Fibroblast of lung (primary cell): ENCODE results near the gene BCL6. TPM values are rescaled to one million over a fixed set of nuclear protein-coding genes. Genes with fewer than 3 reads are reported as not detected.

Experiments used
- DNase-seq, 2 donors: peaks; one replicate each; pipeline versions ENCODE4 v3.0.0 to v3.0.0-alpha.2; 2010; ENCODE audit warnings: low read depth in 2 of 2
- H2AFZ ChIP-seq: 2 replicates; pipeline ENCODE4 v1.5.1; 2012; ENCODE audit warnings: low read length, control low read depth, inconsistent platforms
- H3K27ac ChIP-seq: 2 replicates; pipeline ENCODE4 v1.5.1; 2011; ENCODE audit warnings: low read length, control low read depth; ENCODE audit not compliant: insufficient read depth
- H3K27me3 ChIP-seq: 2 replicates; pipeline ENCODE4 v1.5.1; 2011; ENCODE audit warnings: mild to moderate bottlenecking, low read length; ENCODE audit not compliant: control insufficient read depth, insufficient read depth
- H3K36me3 ChIP-seq: 2 replicates; pipeline ENCODE4 v1.5.1; 2011; ENCODE audit warnings: low read length; ENCODE audit not compliant: control insufficient read depth, insufficient read depth
- H3K4me1 ChIP-seq: 2 replicates; pipeline ENCODE4 v1.5.1; 2011; ENCODE audit warnings: low read length; ENCODE audit not compliant: control insufficient read depth, insufficient read depth; ENCODE audit errors: extremely low read depth
- H3K4me2 ChIP-seq: 2 replicates; pipeline ENCODE4 v1.5.1; 2011; ENCODE audit warnings: low read length, control low read depth; ENCODE audit not compliant: insufficient read depth; ENCODE audit errors: extremely low read depth
- H3K4me3 ChIP-seq, 4 experiments: fragments of 200-600 bp in 1 of 4; sonication (generic) in 1 of 4; replicated peaks in 1 of 4; 2 replicates each; pipeline ENCODE4 v1.5.1; 2011 to 2016; ENCODE audit warnings: low read length in 4 of 4, low read depth in 3 of 4, mild to moderate bottlenecking in 3 of 4, control low read depth in 2 of 4, inconsistent platforms in 1 of 4, mixed read lengths in 1 of 4; ENCODE audit not compliant: insufficient read depth in 1 of 4; ENCODE audit errors: control extremely low read depth in 1 of 4
- H3K79me2 ChIP-seq: 2 replicates; pipeline ENCODE4 v1.5.1; 2012; ENCODE audit warnings: mild to moderate bottlenecking, low read length, inconsistent platforms; ENCODE audit not compliant: control insufficient read depth, insufficient read depth
- H3K9ac ChIP-seq: 2 replicates; pipeline ENCODE4 v1.5.1; 2011; ENCODE audit warnings: mild to moderate bottlenecking, low read length, control low read depth; ENCODE audit not compliant: insufficient read depth
- H3K9me3 ChIP-seq: 2 replicates; pipeline ENCODE4 v1.5.1; 2012; ENCODE audit warnings: low read depth, low read length; ENCODE audit not compliant: control insufficient read depth, insufficient read depth
- H4K20me1 ChIP-seq: 2 replicates; pipeline ENCODE4 v1.5.1; 2011; ENCODE audit warnings: low read length; ENCODE audit not compliant: control insufficient read depth, insufficient read depth; ENCODE audit errors: extremely low read depth
- CTCF ChIP-seq, 2 donors: IDR thresholded peaks in 1 of 2; conservative IDR thresholded peaks in 1 of 2; 1 replicate in 1 of 2; 2 replicates in 1 of 2; pipeline ENCODE4 v1.5.1; 2011 to 2012; ENCODE audit warnings: low read length in 2 of 2, control low read depth in 1 of 2, inconsistent platforms in 1 of 2, low read depth in 1 of 2, mild to moderate bottlenecking in 1 of 2
- EZH2 ChIP-seq: IDR thresholded peaks from 2 replicates; pipeline ENCODE4 v1.5.1; 2012; ENCODE audit warnings: low read length, control low read depth, mild to moderate bottlenecking; ENCODE audit errors: missing control alignments
- polyA plus RNA-seq, 2 donors: library from polyadenylated mRNA; depleted of rRNA in 1 of 2; stranded (reverse) in 1 of 2; unstranded in 1 of 2; fragments of >200 nt; gene quantifications; 2 replicates each; pipeline ENCODE4 v1.2.1, GENCODE V29; 2011 to 2012; ENCODE audit warnings: missing spikeins in 1 of 2
- total RNA-seq: library from RNA; depleted of rRNA; stranded (reverse); fragments of >200 nt; gene quantifications from 2 replicates; pipeline ENCODE4 v1.2.1, GENCODE V29; 2014

The BCL6 gene
- total and polyA plus RNA-seq, 2 donors (not counting 1 experiment from before 2014, with no cell fraction given): 12.7 to 46.6 TPM

DNA sequence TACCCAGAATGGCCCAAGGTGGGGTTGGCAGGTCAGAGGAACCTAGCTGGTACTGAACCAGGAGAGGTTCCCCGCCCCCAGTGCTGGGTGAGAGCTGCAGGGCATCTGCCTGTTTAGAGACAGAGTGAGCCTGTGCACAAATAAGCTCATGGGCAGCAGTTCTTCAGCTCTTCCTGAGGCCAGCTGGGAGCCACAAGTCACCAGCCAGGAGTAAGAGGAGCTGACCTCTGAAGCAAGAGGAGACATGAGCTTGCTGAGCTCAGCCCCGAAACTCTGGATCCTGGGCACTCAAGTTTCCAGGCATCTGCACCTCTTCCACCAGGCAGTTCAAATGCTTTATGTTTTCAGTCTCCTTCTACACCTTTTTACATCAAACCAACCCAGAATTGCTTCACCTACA lies 45.0 kb downstream of the BCL6 start:
- H3K27me3 ChIP-seq: peaks cover 4% of the 10 kb centered on the region
- H3K36me3 ChIP-seq: no peaks in the 10 kb centered on the region
- H3K27ac ChIP-seq: no peak overlapping the region
- H3K4me1 ChIP-seq: peaks cover 4% of the 10 kb centered on the region
- H4K20me1 ChIP-seq: no peaks in the 10 kb centered on the region
- no peak overlapping the region for H3K9ac ChIP-seq
- H2AFZ ChIP-seq: no peak overlapping the region
- no peaks in the 10 kb centered on the region for H3K9me3 ChIP-seq
- DNase-seq: no peak
- no peak overlapping the region for H3K4me3 ChIP-seq
- no peak overlapping the region for H3K4me2 ChIP-seq
- TF ChIP-seq EZH2: no peak
- TF ChIP-seq CTCF (conservative IDR thresholded peaks at IDR 0.05 in 1 of 2, IDR thresholded peaks at IDR 0.05 in 1 of 2; ENCODE audit: low read depth in 1 of 2, low read length in 2 of 2): no peak
- no peaks in the 10 kb centered on the region for H3K79me2 ChIP-seq

DNA sequence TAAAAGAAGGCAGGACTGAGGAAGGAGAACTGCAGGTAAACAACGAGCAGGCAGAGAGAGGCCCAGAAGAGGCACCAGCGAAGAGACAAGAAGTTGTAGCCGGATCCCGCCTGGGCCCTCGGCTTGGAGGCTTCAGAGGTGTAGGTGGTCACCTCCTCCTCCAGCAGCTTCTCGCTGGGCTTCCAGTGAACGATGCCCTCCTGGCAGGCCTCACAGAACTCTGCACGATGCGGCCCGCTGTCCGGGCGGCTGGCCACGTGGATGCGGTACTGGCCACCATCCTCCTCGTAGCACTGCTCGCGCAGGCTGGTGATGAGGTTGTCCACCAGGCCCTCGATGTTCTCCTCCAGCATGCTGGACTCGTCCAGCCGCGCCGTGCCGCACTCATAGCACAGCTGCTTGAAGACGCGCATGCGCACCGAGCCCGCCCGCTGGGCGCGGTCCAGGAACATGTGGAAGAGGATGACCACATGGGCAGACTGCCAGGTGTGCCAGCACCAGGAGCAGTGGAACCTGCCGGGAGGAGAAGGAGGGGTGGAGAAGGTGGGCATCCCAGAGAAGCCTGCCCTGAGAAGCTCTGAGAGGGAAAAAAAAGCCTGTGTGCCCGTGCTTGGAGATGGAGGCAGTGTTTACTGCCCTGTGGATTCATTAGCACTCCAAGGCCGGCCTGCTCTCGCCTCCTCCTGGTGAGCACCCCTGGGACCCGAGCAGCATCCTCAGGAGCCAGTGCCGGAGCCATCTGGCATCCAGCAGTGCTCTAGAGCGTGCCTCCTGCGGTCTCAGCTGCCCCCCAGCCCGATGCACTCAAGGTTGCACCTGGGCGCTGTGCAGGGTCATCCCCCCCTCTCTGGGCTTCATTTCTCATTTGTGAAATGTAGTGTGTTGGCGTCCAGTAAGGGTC lies 46.5 kb downstream of the BCL6 start:
- peaks cover 4% of the 10 kb centered on the region for H3K4me1 ChIP-seq
- H2AFZ ChIP-seq: no peak overlapping the region
- H3K9me3 ChIP-seq: no peaks in the 10 kb centered on the region
- H4K20me1 ChIP-seq: no peaks in the 10 kb centered on the region
- no peak for DNase-seq
- H3K27me3 ChIP-seq: peaks cover 4% of the 10 kb centered on the region
- H3K4me2 ChIP-seq: no peak overlapping the region
- no peak overlapping the region for H3K27ac ChIP-seq
- H3K9ac ChIP-seq: no peak overlapping the region
- no peaks in the 10 kb centered on the region for H3K36me3 ChIP-seq
- H3K79me2 ChIP-seq: no peaks in the 10 kb centered on the region
- H3K4me3 ChIP-seq: no peak overlapping the region
- TF ChIP-seq EZH2 (no peak), CTCF (conservative IDR thresholded peaks at IDR 0.05 in 1 of 2, IDR thresholded peaks at IDR 0.05 in 1 of 2; ENCODE audit: low read depth in 1 of 2, low read length in 2 of 2) (no peak)

DNA sequence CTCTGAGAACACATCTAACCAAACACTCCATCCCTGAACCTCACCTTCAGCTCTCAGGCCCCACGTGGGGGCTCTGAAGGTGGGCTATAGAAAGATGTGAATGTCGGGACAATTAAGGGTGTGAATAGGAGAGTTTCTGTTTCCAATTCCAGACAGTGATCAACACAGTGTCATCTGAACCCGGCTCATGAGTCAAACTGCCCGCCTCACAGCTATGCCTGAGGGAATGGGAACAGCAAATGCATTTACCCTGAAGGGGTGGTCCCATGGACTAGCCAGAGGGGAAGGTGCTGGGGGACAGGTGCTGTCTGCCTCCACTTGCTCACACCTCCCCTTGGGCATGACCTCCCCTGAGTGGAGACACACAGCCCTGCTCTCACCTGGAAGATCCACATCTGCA lies 49.2 kb downstream of the BCL6 start:
- no peak overlapping the region for H3K4me3 ChIP-seq
- H3K9me3 ChIP-seq: no peaks in the 10 kb centered on the region
- H3K27me3 ChIP-seq: peaks cover 6% of the 10 kb centered on the region
- no peak overlapping the region for H3K4me2 ChIP-seq
- no peak overlapping the region for H3K27ac ChIP-seq
- peaks cover 4% of the 10 kb centered on the region for H3K4me1 ChIP-seq
- H2AFZ ChIP-seq: no peak overlapping the region
- no peak for DNase-seq
- H3K36me3 ChIP-seq: no peaks in the 10 kb centered on the region
- TF ChIP-seq CTCF (conservative IDR thresholded peaks at IDR 0.05 in 1 of 2, IDR thresholded peaks at IDR 0.05 in 1 of 2; ENCODE audit: low read depth in 1 of 2, low read length in 2 of 2) (no peak), EZH2 (no peak)
- no peaks in the 10 kb centered on the region for H4K20me1 ChIP-seq
- H3K9ac ChIP-seq: no peak overlapping the region
- H3K79me2 ChIP-seq: no peaks in the 10 kb centered on the region
